ENCODE results near the gene FMNL2.

The FMNL2 gene

GRCh38 chr2:152583512-152584229 lies 248.7 kb downstream of the FMNL2 start:
- peak; percentile 22 for DNase-seq (ENCODE audit: low read depth)
- H3K4me3 ChIP-seq (replicated peaks; ENCODE audit: low read depth, low read length) = no peak overlapping the region
- TF ChIP-seq, protein P1, sequence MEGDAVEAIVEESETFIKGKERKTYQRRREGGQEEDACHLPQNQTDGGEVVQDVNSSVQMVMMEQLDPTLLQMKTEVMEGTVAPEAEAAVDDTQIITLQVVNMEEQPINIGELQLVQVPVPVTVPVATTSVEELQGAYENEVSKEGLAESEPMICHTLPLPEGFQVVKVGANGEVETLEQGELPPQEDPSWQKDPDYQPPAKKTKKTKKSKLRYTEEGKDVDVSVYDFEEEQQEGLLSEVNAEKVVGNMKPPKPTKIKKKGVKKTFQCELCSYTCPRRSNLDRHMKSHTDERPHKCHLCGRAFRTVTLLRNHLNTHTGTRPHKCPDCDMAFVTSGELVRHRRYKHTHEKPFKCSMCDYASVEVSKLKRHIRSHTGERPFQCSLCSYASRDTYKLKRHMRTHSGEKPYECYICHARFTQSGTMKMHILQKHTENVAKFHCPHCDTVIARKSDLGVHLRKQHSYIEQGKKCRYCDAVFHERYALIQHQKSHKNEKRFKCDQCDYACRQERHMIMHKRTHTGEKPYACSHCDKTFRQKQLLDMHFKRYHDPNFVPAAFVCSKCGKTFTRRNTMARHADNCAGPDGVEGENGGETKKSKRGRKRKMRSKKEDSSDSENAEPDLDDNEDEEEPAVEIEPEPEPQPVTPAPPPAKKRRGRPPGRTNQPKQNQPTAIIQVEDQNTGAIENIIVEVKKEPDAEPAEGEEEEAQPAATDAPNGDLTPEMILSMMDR (IDR thresholded peaks at IDR 0.05; ENCODE audit: low read length, missing control alignments) = no peak

DNA sequence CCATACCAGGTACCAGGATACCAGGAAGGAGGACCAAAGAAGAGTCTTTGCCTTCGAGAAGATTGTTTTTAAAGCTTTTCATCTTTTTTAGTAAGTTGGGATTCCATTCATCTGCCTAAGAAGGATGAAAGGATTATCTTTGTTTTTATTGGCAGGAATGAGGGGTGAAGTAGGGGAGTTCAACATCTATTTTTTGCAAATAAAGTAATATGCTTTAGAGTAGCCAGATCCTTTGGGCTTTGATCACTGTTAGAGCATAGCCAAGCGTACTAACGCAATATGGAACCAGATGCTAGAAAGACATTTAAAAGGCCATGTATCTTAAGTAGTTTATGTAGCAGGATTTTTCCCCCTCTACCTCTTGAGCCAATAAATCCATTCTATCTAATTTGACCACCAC lies 249.3 kb downstream of the FMNL2 start:
- no peak overlapping the region for H3K4me3 ChIP-seq (replicated peaks; ENCODE audit: low read depth, low read length)
- no peak for DNase-seq (ENCODE audit: low read depth)
- TF ChIP-seq, protein P1 (IDR thresholded peaks at IDR 0.05; ENCODE audit: low read length, missing control alignments) = no peak

- TF ChIP-seq, protein P1 (IDR thresholded peaks at IDR 0.05; ENCODE audit: low read length, missing control alignments) = no peak
- H3K4me3 ChIP-seq (replicated peaks; ENCODE audit: low read depth, low read length) = no peak overlapping the region
- DNase-seq (ENCODE audit: low read depth) = peak; percentile 90
Observed at GRCh38 chr2:152585830-152586484, 251.0 kb downstream of the FMNL2 start.

- TF ChIP-seq, protein P1 (IDR thresholded peaks at IDR 0.05; ENCODE audit: low read length, missing control alignments) = no peak
- no peak overlapping the region for H3K4me3 ChIP-seq (replicated peaks; ENCODE audit: low read depth, low read length)
- DNase-seq (ENCODE audit: low read depth) = peak; percentile 28
Observed at GRCh38 chr2:152587187-152587947, 252.4 kb downstream of the FMNL2 start.

DNA sequence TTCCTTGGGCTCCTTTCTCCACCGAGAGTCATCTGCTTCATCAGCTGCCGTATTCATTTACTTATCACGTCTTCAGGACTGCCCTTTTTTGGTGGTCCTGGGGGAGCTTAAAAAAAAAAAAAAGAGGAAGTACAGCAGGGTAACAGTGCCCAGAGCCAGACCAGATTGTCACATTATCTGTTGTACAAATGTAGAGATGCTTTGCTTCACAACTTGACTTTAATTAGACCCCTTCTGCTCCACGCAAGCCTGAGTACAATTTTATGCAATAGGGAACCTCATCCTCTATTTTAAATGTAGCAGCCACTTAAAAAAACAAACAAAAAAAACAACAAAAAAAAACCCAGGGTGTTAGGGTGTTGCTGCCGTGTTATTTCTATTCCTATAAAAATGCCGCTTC lies 254.0 kb downstream of the FMNL2 start:
- TF ChIP-seq, protein P1 (IDR thresholded peaks at IDR 0.05; ENCODE audit: low read length, missing control alignments) = no peak
- no peak overlapping the region for H3K4me3 ChIP-seq (replicated peaks; ENCODE audit: low read depth, low read length)
- no peak for DNase-seq (ENCODE audit: low read depth)

DNA sequence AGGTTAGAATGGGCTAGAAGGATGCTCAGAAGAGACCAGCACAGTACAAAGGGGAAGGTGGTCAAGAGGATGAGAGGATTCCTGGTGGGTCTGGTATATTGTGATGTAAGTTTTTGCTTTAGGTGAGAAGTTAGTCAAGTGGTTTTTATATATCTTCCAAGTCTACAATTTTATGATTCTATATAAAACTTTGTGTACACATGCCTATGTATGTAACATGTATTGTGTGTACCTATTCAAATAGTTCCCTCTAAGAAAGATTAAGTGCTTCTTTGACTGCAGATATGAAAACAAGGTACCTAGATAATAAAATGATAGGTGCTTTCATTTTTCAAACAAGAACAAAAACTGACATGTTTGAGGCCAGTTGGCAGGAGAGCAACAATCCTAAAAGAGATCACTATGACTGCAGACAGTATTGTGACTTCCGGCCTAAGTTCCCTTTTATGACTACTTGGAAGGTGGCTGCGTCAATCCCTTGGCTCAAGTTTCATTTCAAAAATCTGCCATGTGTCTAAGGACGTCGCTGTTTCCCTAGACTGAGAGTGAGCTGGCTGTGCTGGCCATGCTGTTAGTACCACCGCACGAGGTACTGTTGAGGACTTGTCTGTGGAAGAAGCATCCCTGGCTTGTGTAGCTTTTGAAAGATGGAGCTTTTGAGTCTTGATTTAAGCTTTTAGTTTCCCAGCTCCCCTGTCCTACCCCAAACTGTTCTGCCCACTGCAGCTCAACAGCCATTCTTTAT lies 259.2 kb downstream of the FMNL2 start:
- no peak overlapping the region for H3K4me3 ChIP-seq (replicated peaks; ENCODE audit: low read depth, low read length)
- TF ChIP-seq, protein P1 (IDR thresholded peaks at IDR 0.05; ENCODE audit: low read length, missing control alignments) = no peak
- no peak for DNase-seq (ENCODE audit: low read depth)

Measured in fibroblast of pulmonary artery (primary cell).